GM12878 (cell line): ENCODE measurements around the gene SMPD3.

Source experiments
- CTCF ChIP-seq, 3 experiments: IDR thresholded peaks in 2 of 3; conservative IDR thresholded peaks in 1 of 3; 2 replicates each; pipeline ENCODE4 v1.5.1; 2011; ENCODE audit warnings: low read depth in 3 of 3, low read length in 3 of 3, mild to moderate bottlenecking in 3 of 3, control low read depth in 2 of 3, moderate library complexity in 2 of 3, inconsistent platforms in 1 of 3, mixed read lengths in 1 of 3; ENCODE audit not compliant: control insufficient read depth in 2 of 3, insufficient read depth in 1 of 3; ENCODE audit errors: extremely low read depth in 1 of 3
- GATAD2B ChIP-seq: fragments of 450-650 bp; conservative IDR thresholded peaks from 2 replicates; pipeline ENCODE4 v1.6.1; 2017; ENCODE audit warnings: low read depth, mild to moderate bottlenecking, moderate library complexity
- POLR2A ChIP-seq: IDR thresholded peaks from 2 replicates; pipeline ENCODE4 v1.6.1; 2011; ENCODE audit warnings: low read depth, mild to moderate bottlenecking, low read length

GRCh38 chr16:68355447-68356248, 92.7 kb downstream of the SMPD3 start:
- TF ChIP-seq CTCF (IDR thresholded peaks at IDR 0.05 in 2 of 3, conservative IDR thresholded peaks at IDR 0.05 in 1 of 3; ENCODE audit: control insufficient read depth in 2 of 3, extremely low read depth in 1 of 3, insufficient read depth in 1 of 3, low read depth in 3 of 3, low read length in 3 of 3) (0 out of 6 replicates have a peak, but pooled peaks of 1 of the 3 experiments have one; percentile 11), GATAD2B (no peak), POLR2A (no peak)
